GM19467 (cell line): ENCODE measurements around the gene WSCD2.

ENCODE experiments used
- ATAC-seq: cut with Tn5 transposase; IDR thresholded peaks from one replicate; pipeline ENCODE4 v1.9.1; 2021; ENCODE audit warnings: mild to moderate bottlenecking, moderate library complexity; ENCODE audit not compliant: unreplicated experiment

WSCD2 gene

GRCh38 chr12:108107293-108107692 is 21.8 kb upstream of the WSCD2 start:
- no peak for ATAC-seq

- no peak for ATAC-seq
Measured at GRCh38 chr12:108109504-108109903, 19.6 kb upstream of the WSCD2 start.

- no peak for ATAC-seq
Measured at GRCh38 chr12:108109954-108110353, 19.1 kb upstream of the WSCD2 start.

- no peak for ATAC-seq
Measured at GRCh38 chr12:108110844-108111243, 18.2 kb upstream of the WSCD2 start.

GRCh38 chr12:108112832-108113556 is 16.1 kb upstream of the WSCD2 start:
- no peak for ATAC-seq

GRCh38 chr12:108115123-108116121 is 13.7 kb upstream of the WSCD2 start:
- ATAC-seq, result no peak

GRCh38 chr12:108116254-108116653 is 12.8 kb upstream of the WSCD2 start:
- ATAC-seq, result no peak

- ATAC-seq, result no peak
Measured at GRCh38 chr12:108116699-108117098, 12.4 kb upstream of the WSCD2 start.

- no peak for ATAC-seq
Measured at GRCh38 chr12:108117163-108117849, 11.8 kb upstream of the WSCD2 start.

GRCh38 chr12:108117902-108118301 is 11.2 kb upstream of the WSCD2 start:
- ATAC-seq, result no peak

GRCh38 chr12:108119126-108119973 is 9.7 kb upstream of the WSCD2 start:
- ATAC-seq, result no peak

GRCh38 chr12:108119974-108120862 is 8.9 kb upstream of the WSCD2 start:
- ATAC-seq, result no peak

GRCh38 chr12:108120863-108121165 is 8.3 kb upstream of the WSCD2 start:
- ATAC-seq, result no peak

- ATAC-seq, result no peak
Measured at GRCh38 chr12:108121320-108121719, 7.8 kb upstream of the WSCD2 start.

GRCh38 chr12:108121728-108122471 is 7.2 kb upstream of the WSCD2 start:
- no peak for ATAC-seq

- ATAC-seq, result no peak
Measured at GRCh38 chr12:108122644-108123043, 6.4 kb upstream of the WSCD2 start.

- no peak for ATAC-seq
Measured at GRCh38 chr12:108123402-108123801, 5.7 kb upstream of the WSCD2 start.

- no peak for ATAC-seq
Measured at GRCh38 chr12:108125073-108125472, 4.0 kb upstream of the WSCD2 start.

- ATAC-seq, result no peak
Measured at GRCh38 chr12:108126212-108126611, 2.9 kb upstream of the WSCD2 start.
